ENCODE results near the gene CPNE8. TPM values are rescaled to one million over a fixed set of nuclear protein-coding genes. Genes with fewer than 3 reads are reported as not detected.

The CPNE8 gene
- total and polyA plus RNA-seq, 2 experiments from 2014 or later, result 5.9 to 14.5 TPM

- no peak overlapping the region for H3K4me2 ChIP-seq
- H3K79me2 ChIP-seq, result no peaks in the 10 kb centered on the region
- 88% methylated on average over 3 of the region's 3 CpGs for WGBS (ENCODE audit: low lambda C conversion rate, missing lambda C conversion rate)
- H3K9me2 ChIP-seq (replicated peaks; ENCODE audit: insufficient read depth), result no peaks in the 10 kb centered on the region
- no peaks in the 10 kb centered on the region for H3K4me1 ChIP-seq (ENCODE audit: insufficient read depth)
- no peak overlapping the region for H2AFZ ChIP-seq
- H4K20me1 ChIP-seq (ENCODE audit: insufficient read depth, poor library complexity, severe bottlenecking), result no peaks in the 10 kb centered on the region
- H3K27ac ChIP-seq, result no peak overlapping the region
- H3K4me3 ChIP-seq, result no peak overlapping the region
- no peaks in the 10 kb centered on the region for H3K36me3 ChIP-seq (replicated peaks; ENCODE audit: insufficient read depth, low read depth)
- no peak for DNase-seq (ENCODE audit: low spot score)
- H3K9me3 ChIP-seq (ENCODE audit: low read depth), result no peaks in the 10 kb centered on the region
- no peak for TF ChIP-seq EZH2 (IDR thresholded peaks at IDR 0.05; ENCODE audit: borderline replicate concordance)
- H3K27me3 ChIP-seq, result no peaks in the 10 kb centered on the region
These were observed 168.6 kb downstream of the CPNE8 start for GRCh38 chr12:38736821-38737220.

GRCh38 chr12:38732761-38733160, 172.6 kb downstream of the CPNE8 start:
- no peak overlapping the region for H2AFZ ChIP-seq
- TF ChIP-seq EZH2phosphoT487 (IDR thresholded peaks at IDR 0.05; ENCODE audit: low read depth, severe bottlenecking, unreplicated experiment) (no peak), EZH2 (IDR thresholded peaks at IDR 0.05; ENCODE audit: borderline replicate concordance) (no peak), CTCF (IDR thresholded peaks at IDR 0.05; ENCODE audit: poor library complexity) (no peak)

GRCh38 chr12:38728894-38729293, 176.5 kb downstream of the CPNE8 start:
- Histone ChIP-seq H3K4me3 (no peak overlapping the region), H3K27me3 (no peaks in the 10 kb centered on the region), H3K36me3 (replicated peaks; ENCODE audit: insufficient read depth, low read depth) (no peaks in the 10 kb centered on the region), H3K9me3 (ENCODE audit: low read depth) (no peaks in the 10 kb centered on the region), H3K4me1 (ENCODE audit: insufficient read depth) (no peaks in the 10 kb centered on the region), H3K9me2 (replicated peaks; ENCODE audit: insufficient read depth) (no peaks in the 10 kb centered on the region), H3K79me2 (no peaks in the 10 kb centered on the region), H2AFZ (no peak overlapping the region), H3K4me2 (no peak overlapping the region), H3K27ac (no peak overlapping the region), H4K20me1 (ENCODE audit: insufficient read depth, poor library complexity, severe bottlenecking) (no peaks in the 10 kb centered on the region)
- DNase-seq (ENCODE audit: low spot score), result no peak
- TF ChIP-seq EZH2phosphoT487 (IDR thresholded peaks at IDR 0.05; ENCODE audit: low read depth, severe bottlenecking, unreplicated experiment) (no peak), EZH2 (IDR thresholded peaks at IDR 0.05; ENCODE audit: borderline replicate concordance) (no peak), CTCF (IDR thresholded peaks at IDR 0.05; ENCODE audit: poor library complexity) (no peak)
- WGBS (ENCODE audit: low lambda C conversion rate, missing lambda C conversion rate), result 78% methylated on average over 1 of the region's 1 CpG

More at GRCh38 chr12:38732761-38733160, 172.6 kb downstream of the CPNE8 start:
- no peaks in the 10 kb centered on the region for H3K9me3 ChIP-seq (ENCODE audit: low read depth)
- H3K4me1 ChIP-seq (ENCODE audit: insufficient read depth), result no peaks in the 10 kb centered on the region
- no peaks in the 10 kb centered on the region for H4K20me1 ChIP-seq (ENCODE audit: insufficient read depth, poor library complexity, severe bottlenecking)
- no peak overlapping the region for H3K27ac ChIP-seq
- H3K36me3 ChIP-seq (replicated peaks; ENCODE audit: insufficient read depth, low read depth), result no peaks in the 10 kb centered on the region
- no peak overlapping the region for H3K4me3 ChIP-seq
- H3K4me2 ChIP-seq, result no peak overlapping the region
- H3K27me3 ChIP-seq, result no peaks in the 10 kb centered on the region
- no peaks in the 10 kb centered on the region for H3K9me2 ChIP-seq (replicated peaks; ENCODE audit: insufficient read depth)
- no peaks in the 10 kb centered on the region for H3K79me2 ChIP-seq
- no peak for DNase-seq (ENCODE audit: low spot score)

- no peak overlapping the region for H3K27ac ChIP-seq
- no peaks in the 10 kb centered on the region for H3K27me3 ChIP-seq
- no peaks in the 10 kb centered on the region for H3K9me2 ChIP-seq (replicated peaks; ENCODE audit: insufficient read depth)
- no peaks in the 10 kb centered on the region for H3K79me2 ChIP-seq
- H4K20me1 ChIP-seq (ENCODE audit: insufficient read depth, poor library complexity, severe bottlenecking), result no peaks in the 10 kb centered on the region
- no peak for DNase-seq (ENCODE audit: low spot score)
- no peak overlapping the region for H3K4me2 ChIP-seq
- TF ChIP-seq CTCF (IDR thresholded peaks at IDR 0.05; ENCODE audit: poor library complexity) (no peak), EZH2 (IDR thresholded peaks at IDR 0.05; ENCODE audit: borderline replicate concordance) (no peak), EZH2phosphoT487 (IDR thresholded peaks at IDR 0.05; ENCODE audit: low read depth, severe bottlenecking, unreplicated experiment) (no peak)
- no peaks in the 10 kb centered on the region for H3K9me3 ChIP-seq (ENCODE audit: low read depth)
- no peaks in the 10 kb centered on the region for H3K4me1 ChIP-seq (ENCODE audit: insufficient read depth)
- 96% methylated on average over 10 of the region's 10 CpGs for WGBS (ENCODE audit: low lambda C conversion rate, missing lambda C conversion rate)
- no peaks in the 10 kb centered on the region for H3K36me3 ChIP-seq (replicated peaks; ENCODE audit: insufficient read depth, low read depth)
- H2AFZ ChIP-seq, result no peak overlapping the region
- H3K4me3 ChIP-seq, result no peak overlapping the region
These were observed 183.7 kb downstream of the CPNE8 start for GRCh38 chr12:38721611-38722252.

Data from hepatocyte (in vitro differentiated cells).